HG03108 (cell line): ENCODE results near the gene RIMKLB.
"Not testable (repeated sequence)": the region's sequence is repeated elsewhere in the genome, so short reads cannot be mapped to it uniquely, and the experiment has no call there.

ENCODE experiments used
- ATAC-seq: cut with Tn5 transposase; IDR thresholded peaks from one replicate; pipeline ENCODE4 v1.9.1; 2021; ENCODE audit warnings: moderate library complexity; ENCODE audit not compliant: unreplicated experiment

RIMKLB gene

DNA sequence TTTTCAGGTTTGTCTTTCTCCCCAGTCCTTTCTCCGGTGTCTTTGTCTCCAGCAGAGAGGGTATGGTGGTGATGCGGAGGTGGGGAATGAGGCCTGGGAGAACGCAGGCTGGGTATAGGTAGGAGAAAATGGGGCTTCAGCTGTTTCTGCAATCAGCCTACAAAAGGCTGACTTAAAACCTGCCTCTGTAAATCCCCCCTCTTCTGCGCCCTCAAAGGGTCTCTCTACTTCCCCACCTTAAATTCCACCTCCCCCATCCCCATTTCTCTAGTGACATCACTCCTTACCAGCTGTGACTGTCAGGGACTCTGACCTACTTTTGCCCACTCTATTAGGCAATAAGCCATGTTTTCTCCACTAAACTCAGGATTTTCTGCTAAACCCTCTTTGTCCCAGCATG, 8.1 kb upstream of the RIMKLB start:
- ATAC-seq, result no peak

DNA sequence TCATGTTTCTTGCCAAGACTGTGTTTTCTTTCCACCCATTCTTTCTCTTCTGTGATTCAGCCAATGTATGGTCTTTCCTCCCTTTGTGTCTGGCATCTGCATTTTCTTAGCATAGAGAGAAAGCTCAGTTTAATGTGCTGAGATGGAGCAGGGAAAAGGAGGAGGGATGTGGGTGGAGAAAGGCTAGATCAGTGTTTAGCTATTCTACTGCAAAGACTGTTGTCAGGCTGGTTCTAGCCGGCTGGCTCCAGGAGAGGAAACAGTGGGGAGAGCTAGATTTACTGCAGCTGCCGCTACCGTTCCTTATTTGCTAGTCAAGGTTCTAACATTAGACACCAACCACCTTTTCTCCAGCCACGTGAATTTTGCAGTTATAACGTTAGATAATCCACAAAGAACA, 5.2 kb upstream of the RIMKLB start:
- ATAC-seq, result no peak

DNA sequence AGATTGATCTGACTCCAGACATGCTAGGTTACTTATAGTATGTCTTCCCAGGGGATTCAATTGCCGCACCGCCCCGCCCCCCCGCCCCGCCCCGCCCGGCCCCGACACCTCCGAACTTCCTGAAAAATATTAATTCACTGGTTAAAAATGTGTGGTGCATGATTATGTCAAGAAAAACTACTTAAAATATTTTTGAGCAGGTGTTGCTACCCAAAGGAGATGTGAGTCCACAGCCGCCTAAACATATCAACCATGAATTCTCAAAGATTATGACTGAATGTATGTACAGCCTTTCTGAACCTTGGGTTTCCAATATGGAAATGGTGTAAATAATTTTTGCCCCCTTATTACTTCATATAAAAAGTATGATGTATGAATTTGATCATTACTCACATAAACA, 2.7 kb upstream of the RIMKLB start:
- ATAC-seq, result no peak

DNA sequence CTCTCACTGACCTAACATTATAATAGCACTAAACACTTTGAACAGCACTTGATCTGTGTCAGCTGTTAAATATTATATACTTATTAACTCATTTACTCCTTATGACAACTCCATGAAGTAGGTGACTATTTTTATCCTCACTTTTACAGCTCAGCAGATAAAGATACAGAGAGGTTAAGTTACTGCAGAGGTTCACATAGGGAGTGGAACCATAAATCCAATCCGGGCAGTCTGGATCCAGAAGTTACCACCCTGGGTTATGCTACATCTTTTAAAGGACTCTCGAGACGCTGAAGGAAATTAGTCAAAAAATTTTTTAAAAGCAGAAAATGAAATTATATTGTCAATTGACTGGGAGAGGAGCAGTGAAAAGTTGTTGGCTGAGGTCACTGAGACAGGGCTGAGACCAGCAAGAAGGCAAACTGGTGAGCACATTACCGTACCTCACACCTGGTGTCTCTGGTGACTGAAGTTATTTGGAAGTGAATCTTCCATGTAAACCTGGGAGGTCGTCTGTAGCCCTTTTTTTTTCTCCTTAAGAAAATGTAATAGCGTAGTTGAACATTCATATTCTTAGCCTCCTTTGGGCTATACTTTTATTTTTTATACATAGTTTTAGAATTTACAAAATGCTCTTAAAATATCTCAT, 1.2 kb upstream of the RIMKLB start:
- ATAC-seq, result no peak

DNA sequence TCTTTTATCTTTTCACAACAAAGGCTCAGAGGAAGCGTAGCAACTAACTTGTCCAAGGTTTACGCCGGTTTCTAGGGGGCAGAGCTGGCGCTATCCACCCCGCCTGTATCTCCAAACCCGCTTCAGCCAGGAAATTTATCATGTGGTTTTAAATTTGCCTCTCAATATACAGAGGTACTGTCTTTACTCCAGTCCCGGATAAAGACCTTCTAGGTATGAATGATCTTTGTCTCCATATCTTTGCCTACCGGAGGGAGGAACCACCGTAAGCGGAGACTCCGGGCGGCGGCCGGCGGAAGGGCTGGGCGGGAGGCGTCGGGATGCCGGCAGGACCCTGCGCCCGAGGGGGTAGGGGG, 693 bp upstream of the RIMKLB start:
- peak; percentile 7 for ATAC-seq

DNA sequence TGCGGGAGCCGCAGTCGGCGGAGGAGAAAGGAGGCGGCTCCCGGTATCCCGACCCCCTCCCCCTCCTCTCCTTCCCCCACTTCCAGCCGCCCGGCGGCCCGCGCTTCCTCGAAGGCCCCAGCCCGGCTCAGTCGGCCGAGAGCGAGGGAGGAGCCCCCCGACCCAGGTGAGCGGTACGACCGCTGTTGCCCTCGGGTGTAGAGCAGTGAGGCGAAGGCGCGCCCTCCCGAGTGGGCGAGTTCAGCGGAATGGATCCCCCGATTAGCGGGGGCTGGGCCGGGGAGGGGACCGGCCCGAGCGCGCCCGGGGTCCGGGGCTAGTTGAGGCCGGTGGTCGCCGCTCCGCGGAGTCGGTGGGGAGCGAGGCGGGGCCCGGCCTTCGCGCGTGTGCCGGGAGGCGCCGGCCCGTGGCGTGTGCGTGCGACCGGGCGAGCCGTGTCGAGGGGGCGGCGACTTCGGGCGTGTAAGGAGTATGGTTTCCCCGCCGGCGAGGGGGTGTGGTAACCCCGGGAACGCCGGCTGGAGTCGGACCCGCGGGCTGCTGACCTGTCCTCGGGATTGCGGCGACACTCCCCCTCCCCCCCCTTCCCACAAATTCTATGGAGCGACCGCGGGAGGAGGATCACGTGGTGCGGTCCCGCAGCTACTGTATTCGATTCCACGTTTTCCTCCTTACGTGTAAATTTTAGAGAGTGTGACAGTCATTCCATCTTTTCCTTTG, 501 bp downstream of the RIMKLB start:
- ATAC-seq, result peak; percentile 42

DNA sequence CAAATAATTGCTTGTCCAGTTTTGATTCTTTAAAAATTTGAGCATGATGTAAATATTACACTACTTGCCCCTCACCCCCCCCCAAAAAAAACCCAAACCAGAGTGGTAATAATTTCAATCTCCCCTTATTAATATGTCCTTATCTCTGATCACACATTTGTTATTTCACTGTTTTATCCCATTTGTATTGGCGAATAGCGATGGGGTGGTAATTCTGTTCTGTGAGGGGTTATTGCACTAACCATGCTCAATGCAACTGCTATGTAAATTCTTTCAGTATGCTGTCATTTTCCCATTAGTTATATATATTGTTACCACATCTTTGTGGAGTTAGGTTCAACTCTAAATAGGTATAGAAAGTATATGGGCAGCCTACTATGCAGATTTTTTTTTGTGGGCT, 1.1 kb downstream of the RIMKLB start:
- no peak for ATAC-seq

DNA sequence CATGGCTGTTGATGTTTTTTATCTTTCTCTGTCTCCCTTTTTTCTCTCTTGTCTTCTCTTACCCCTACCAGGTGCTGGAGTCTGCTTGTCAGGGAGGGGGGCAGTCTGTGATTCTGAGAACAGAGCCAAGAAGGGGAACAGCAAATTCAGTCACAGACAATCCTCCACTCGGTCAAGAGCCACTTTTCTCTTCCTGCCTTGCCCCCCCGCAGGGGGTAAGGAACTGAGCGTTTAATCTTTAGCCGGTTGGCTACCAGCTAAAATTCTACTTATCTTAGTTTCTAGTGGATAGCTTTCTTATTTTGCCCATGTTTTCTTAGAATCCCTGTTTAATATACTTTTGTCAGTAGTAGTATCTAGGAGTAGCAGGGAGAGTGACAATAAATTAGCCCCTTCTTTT, 1.9 kb downstream of the RIMKLB start:
- ATAC-seq, result no peak

DNA sequence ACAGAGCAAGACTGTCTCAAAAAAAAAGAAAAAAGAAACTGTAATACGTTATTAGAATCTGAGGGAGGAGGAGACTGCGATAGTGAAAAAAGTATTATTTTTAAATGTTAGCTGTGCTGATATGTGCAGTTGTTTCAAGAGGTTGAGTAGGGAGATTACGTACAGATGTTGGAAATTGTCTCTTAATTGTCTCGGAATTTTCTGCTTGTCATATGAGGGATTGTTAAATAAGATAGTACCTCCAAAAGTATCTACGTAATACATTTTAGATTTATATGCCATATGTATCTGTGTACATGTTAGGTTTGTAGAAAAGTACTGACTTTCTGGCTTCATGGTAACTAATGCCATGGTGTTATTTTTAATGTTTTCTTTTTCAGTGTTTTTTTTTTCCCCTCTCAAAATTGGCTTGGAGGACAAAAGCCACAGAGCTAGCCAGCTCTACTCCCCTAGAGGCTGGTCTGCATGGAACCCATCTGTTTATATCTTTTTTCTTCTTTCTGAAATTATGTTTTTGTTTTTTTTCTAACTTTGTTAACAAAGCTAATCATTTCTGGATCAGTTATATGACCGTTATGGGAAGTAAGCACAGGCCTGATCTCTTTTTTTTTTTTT, 3.4 kb downstream of the RIMKLB start:
- no peak for ATAC-seq

DNA sequence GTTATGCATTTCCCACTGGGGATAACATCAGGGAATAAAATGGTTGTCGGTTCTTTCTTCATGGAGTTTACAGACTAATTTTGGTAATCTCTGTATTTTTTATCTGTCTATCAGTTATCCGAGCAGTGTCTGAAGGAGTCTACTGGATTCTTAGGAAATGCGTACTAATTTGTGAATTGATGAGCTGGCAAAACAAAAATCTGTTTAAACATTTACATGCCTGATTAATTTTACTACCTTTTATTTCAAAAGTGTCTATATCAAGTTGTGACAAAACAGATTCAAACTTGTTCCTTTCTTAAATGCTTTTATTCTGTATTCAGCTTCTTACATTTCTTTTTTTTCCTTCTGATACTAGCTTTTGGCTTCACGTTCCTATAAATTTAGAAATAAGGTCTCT, 4.4 kb downstream of the RIMKLB start:
- no peak for ATAC-seq

DNA sequence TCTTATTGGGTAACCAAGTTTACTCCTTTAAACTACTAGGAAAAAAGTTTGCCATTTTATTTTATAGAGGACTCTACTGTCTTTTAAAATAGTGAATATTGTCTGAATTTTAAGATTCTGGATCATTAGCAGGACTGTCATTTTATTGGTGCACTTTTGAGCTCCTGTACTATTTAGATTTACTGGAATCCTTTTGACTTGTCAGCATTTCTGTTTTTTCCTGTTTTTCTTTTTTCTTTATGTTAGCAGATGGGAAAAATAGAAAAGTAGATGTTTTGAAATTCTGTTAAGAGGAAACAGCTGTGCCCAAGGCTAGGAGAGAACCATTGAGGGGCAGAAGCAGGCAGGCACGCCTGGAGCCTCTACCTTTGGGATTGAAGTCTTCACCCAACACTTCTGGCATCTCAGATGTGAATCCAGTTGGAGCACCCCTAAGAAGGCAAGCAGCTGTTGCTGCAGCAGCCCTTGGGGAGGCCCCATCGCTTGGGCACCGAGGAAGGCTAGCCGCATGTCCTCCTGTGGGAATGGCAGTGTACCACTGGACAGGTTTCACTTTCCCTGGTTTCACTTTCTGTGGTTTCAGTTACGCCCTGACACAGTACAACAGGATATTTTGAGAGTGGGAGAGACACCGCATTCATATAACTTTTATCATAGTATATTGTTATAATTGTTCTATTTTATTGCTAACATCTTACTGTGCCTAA, 11.5 kb downstream of the RIMKLB start:
- no peak for ATAC-seq

DNA sequence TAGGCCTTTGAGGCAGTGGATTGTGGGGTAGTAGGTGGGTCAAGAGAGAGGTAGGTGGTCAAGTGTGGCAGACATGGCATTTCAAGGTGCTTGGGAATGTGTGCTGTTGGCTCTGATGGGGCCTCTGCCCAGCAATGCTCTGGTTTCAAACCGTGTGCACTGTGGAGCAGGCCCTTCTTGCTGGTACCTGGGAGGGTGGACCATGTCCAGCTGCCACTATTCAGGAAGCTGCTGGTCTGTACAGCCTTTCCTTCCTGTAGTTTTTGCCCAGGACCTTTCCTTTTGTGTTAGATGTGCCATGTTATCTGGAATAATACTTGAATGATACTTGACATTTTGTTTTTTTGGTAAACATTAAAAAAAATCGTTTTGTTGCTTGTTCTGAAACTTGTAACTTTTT, 14.8 kb downstream of the RIMKLB start:
- ATAC-seq, result no peak

DNA sequence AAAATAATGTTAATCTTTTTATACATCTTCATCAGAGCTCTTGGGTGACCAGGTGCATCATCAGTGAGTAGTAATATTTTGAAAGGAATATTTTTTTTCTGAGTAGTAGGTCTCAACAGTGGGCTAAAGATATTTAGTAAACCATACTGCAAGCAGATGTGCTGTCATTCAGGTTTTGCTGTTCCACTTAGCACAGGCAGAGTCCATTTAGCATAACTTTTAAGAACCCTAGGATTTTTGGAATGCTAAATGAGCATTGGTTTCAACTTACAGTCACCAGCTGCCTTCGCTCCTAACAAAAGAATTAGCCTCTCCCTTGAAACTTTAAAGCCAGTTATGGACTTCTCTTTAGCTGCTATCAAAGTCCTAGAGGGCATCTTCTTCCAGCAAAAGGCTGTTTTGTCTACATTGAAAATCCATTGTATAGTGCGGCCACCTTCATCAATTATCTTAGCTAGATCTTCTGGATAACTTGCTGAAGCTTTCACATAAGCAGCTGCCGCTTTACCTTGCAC, 24.6 kb downstream of the RIMKLB start:
- no peak for ATAC-seq

DNA sequence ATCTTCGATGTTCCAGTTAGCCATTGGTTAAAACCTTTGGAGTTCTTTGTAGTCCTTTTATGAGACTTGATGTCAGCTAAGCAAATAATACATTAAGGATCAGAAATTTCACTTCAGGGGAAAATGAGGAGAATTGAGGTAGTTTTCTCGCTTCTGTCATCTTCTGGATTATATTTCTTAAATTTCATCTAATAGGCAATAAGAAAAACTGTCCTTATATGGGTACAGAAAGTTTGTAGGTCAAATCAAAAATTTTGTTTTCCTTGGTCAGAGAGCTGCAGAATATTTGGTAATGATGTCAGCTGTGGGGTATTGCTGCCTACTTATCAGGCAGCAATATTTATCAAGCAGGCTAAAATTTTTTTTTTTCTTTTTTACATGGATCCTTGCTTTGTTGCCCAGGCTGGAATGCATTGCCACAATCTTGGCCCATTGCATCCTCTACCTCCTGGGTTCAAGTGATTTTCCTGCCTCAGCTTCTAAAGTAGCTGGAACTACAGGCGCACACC, 37.1 kb downstream of the RIMKLB start:
- no peak for ATAC-seq

DNA sequence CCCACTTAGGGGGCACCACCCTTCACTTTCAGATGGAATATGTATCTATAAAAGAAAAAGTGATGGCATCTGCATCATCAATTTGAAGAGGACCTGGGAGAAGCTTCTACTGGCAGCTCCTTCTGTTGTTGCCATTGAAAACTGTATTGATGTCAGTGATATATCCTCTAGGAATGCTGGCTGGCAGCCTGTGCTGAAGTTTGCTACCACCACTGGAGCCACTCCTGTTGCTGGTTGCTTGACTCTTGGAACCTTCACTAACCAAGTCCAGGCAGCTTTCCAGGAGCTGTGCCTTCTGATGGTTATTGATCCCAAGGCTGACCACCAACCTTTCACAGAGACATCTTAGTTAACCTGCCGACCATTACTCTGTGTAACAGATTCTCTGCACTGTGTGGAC, 44.7 kb downstream of the RIMKLB start:
- ATAC-seq, result no peak

DNA sequence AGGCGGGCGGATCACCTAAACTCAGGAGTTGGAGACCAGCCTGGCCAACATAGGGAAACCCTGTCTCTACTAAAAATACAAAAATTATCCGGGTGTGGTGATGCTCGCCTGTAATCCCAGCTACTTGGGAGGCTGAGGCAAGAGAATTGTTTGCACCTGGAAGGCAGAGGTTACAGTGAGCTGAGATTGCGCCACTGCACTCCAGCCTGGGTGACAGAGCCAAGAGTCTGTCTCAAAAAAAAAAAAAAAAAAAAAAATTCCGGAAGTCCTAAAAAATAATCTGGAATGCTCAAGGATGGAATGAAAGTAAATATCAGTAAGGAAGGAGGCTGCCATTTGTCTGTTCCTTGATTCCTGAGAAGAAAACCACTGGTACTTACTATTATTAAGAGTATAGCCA, 45.3 kb downstream of the RIMKLB start:
- not testable (repeated sequence) for ATAC-seq

DNA sequence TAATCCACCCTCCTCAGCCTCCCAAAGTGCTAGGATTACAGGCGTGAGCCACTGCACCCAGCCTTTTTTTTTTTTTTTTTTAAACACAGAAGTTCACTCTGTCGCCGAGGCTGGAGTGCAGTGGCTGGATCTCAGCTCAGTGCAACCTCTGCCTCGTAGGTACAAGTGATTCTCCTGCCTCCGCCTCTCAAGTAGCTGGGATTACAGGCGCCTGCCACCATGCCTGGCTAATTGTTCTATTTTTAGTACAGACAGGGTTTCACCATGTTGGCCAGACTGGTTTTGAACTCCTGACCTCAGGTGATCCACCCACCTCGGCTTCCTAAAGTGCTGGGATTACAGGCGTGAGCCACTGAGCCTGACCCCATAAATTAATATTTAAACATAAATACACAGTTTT, 47.8 kb downstream of the RIMKLB start:
- not testable (repeated sequence) for ATAC-seq

DNA sequence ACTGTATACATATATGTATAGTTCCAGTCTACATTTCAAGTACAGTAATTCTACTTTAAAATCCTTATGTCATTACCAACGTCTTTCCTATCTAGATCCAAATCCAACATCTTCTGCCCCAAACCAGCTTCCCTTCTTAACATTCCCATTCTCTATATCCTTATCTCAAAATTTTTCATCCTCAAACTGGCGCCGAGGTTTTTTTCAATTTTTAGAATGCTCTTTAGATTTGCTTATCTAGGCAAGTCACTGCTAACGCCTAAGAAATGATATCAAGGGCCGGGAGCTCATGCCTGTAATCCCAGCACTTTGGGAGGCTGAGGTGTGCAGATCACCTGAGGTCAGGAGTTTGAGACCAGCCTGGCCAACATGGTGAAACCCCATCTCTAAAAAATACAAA, 48.3 kb downstream of the RIMKLB start:
- no peak for ATAC-seq

DNA sequence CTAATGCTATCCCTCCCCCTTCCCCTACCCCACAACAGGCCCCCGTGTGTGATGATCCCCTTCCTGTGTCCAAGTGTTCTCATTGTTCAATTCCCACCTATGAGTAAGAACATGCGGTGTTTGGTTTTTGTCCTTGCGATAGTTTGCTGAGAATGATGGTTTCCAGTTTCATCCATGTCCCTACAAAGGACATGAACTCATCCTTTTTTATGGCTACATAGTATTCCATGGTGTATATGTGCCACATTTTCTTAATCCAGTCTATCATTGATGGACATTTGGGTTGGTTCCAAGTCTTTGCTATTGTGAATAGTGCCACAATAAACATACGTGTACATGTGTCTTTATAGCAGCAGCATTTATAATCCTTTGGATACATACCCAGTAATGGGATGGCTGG, 62.3 kb downstream of the RIMKLB start:
- ATAC-seq, result not testable (repeated sequence)

DNA sequence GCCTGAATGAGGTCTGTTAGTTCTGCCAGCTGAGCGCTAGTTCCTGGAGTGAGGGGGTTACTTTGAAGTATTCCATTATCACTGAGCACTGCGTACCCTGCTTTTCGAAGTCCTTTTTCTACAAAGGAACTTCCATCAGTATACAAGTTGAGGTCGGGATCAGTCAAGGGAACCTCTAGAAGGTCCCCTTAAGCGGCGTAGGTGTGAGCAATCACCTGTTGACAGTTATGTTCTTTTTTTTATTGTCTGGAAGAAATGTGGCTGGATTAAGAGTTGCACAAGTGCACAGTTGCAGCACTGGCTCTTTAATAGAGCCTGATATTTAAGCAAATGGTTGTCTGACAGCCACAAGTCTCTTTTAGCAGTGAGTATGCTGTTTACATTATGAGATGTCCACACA, 64.9 kb downstream of the RIMKLB start:
- ATAC-seq, result not testable (repeated sequence)

DNA sequence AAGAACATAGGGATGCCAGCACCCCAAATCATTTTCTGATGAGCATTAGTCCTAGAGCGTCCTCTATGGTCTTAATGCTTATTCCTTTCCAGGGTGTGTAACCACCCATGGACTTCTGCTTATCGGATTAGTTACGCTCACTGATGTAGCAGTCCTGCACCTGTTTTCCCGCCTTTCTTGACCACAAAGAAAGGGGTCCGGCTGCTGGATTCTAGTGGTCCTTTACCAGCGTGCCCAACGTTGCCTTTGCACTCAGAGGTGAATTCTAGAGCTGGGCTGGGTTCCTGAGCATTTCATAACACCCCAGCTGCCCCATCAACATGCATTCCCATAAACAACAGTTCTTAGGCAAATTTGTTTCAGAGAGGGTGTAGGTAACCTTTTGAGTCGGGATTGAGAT, 68.3 kb downstream of the RIMKLB start:
- not testable (repeated sequence) for ATAC-seq
